ENCODE data around the gene KIRREL3.

KIRREL3 gene

DNA sequence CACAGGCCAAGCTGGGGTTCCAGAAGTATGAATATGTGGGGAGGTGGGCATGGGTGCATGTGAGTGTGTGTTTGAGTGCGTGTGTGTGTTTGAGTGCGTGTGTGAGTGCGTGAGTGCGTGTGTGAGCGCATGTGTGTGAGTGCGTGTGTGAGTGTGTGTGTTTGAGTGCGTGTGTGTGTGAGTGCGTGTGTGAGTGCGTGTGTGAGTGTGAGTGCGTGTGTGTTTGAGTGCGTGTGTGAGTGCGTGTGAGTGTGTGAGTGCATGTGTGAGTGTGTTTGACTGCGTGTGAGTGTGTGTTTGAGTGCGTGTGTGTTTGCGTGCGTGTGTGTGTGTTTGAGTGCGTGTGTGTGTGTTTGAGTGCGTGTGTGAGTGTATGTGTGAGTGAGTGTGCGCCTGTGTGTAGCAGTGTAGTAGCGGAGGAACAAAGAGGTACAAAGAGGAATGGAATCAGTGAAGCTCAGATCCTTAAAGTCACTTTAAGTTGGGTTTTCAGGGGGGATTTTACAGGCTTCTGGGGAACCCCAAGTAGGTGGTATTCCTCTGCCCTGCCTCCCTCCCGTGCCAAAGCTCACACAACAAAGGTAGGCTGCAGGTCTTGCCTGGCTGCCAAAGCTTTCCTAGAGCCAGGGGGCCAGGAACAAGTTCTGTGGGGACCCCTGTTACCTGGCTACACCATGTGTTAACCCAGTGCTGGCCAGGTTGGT lies 137.1 kb downstream of the KIRREL3 start:
- no peak for DNase-seq

DNA sequence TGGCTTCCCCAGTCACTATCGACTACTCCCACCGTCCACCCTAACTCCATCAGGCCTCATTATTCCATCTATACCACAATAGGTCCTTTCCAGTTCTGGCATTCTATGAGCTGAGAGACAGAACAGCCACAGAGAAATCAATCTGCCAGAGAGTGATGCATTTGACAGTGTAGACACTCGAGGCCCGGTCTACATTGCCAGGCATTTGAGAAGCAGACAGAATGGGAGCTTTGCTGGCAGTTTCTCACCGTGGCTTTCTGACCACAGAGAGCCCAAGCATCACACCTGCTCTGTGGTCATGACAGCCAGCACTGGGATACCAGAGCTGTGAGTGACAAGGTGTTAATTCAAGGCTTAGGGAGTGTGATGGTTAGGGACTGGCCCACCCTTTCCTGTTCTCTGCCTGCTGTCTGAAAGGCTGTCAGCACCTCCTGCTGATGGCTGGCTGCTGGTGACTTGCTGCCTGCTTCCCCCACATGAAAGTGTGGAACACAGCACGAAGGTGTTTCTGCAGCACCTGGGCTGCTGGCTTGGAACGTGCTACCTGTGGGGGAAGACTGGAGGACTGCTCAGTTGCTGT lies 137.8 kb downstream of the KIRREL3 start:
- DNase-seq = no peak

- DNase-seq = no peak
These were observed 138.6 kb downstream of the KIRREL3 start for GRCh38 chr11:126861796-126862459.

DNA sequence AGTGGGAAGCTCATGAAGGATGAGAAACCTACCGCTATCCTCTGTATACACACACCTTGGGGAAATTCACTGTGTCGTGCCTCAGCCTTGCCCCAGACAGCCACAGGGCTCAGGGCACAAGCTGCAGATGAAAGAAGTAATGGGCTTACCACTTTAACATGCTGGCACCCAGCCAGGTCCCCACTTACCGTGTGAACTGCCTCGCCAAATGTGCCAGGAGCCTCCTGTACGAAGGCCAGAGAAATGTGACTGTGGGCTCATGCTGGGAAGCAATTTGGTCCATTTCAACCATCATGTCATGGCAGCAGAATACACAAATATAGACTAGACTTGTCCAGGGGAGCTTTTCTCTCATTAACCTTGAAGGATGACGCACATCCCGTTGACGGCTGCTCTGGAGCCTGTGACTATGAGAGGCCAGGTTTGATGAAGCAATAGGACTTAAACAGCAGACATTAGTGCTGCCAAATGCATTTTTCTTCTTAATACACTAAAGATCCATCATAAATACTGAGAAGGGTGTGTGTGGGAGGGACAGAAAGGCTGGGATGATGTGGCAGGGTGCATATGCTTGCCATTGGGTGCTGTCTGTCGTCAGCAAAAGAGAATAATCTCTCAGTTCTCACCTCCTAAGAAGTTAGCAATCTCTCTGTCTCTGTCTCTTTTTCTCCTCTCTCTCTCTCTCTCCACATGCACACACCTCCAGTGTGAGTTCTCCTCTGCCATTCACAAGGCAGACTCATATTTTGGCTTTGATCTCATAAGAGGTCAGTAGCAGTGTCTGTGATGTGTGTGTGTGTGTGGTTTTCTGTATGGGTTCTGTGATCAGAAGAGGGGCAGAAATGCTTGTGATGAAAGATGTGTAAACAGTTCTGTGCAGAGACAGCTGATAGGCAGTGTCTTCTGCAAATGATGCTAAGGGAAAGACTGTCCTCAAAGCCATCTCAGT lies 142.4 kb downstream of the KIRREL3 start:
- DNase-seq = no peak

DNA sequence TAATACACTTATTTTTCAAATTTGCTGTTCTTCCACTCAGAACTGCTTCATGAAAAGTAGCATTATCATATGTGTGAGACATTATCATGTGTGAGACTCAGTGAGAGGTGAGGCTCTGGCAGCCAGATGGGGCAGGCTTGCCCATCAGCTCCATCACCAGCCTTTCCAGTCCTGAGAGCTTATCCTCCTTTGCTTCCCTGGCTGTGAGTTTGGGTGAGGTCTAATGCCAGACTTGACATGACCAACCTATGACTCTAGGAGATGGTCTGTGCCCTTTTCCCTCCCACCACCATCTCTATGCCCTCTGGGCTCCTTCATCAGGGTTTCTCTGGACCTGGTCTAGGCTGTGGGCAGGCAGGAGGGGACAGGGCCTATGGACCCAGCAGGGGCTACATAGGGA lies 145.0 kb downstream of the KIRREL3 start:
- DNase-seq = no peak

DNA sequence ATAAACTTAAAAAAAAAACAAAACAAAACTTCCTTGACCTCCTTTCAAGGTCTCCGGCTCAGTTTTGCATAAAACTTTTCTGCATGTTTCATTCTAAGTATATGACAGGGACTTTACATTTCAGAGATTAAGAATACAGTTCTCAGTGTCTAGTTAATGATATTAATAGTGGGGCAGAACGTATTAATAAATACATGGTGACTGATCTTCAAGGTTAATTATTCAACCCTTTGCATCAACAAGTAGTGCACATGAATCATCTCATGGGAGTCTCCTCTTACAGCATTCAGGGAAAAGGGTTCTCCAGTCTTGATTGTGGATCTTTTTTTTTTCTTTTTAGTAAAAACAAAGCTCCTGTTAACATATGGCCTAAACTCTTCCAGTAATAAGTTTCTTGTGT lies 146.8 kb downstream of the KIRREL3 start:
- DNase-seq = no peak

- no peak for DNase-seq
These were observed 155.8 kb downstream of the KIRREL3 start for GRCh38 chr11:126844789-126845188.

DNA sequence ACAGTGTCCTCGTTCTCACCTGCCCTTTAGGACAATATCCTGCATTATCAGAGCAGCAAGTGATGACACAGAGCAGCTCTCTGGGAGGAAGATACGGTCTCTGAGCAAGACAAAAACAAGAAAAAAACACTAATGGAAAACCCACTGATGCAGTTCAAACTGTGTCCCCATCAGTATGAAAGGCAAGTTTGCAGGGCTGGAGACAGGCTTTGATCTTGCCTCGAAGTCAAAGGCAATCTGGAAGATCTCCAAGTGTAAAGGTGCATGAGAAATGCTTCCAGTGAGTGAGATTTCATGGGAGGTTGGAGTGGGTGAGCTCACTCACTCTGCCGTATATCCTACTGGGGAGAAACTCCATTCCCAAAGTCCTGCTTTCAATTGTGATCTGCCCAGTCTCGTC lies 157.5 kb downstream of the KIRREL3 start:
- no peak for DNase-seq

- DNase-seq = no peak
These were observed 158.6 kb downstream of the KIRREL3 start for GRCh38 chr11:126841999-126842398.

DNA sequence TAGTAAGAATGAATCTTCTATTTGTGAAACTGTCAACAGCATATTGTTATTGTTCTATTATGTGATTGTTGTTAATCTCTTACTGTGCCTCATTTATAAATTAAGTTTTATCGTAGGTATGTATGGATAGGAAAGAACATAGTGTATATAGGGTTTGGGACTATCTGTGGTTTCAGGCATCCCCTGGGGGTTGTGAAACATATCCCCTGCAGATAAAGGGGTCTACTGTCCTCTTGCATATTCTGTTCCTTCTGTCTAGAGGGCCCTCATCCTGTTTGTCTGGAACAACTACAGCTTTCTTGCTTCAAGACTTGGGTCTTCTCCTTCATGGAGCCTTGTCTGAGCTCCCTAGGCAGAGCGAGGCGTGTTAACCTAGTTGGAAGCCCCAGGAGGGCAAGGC lies 159.6 kb downstream of the KIRREL3 start:
- DNase-seq = no peak

- no peak for DNase-seq
These were observed 160.2 kb downstream of the KIRREL3 start for GRCh38 chr11:126840201-126840886.

DNA sequence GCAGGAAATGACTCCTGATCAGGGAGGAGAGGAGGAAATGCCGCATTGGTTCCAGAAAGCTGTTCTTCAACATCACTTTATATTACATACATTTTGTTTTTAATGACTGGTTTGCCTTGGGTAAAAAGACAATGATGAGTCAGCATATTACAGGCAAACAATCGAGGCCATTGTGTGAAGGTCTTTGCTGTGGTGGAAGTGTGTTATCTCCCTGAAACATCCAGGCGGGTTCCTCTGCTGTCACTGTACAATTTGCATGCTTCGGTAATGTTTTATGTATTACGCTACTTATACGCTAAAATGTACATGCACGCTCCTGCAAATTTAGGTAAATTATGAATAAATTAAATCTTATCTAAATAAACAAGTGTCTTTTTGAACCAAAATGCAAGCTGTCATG lies 161.1 kb downstream of the KIRREL3 start:
- DNase-seq = no peak

DNA sequence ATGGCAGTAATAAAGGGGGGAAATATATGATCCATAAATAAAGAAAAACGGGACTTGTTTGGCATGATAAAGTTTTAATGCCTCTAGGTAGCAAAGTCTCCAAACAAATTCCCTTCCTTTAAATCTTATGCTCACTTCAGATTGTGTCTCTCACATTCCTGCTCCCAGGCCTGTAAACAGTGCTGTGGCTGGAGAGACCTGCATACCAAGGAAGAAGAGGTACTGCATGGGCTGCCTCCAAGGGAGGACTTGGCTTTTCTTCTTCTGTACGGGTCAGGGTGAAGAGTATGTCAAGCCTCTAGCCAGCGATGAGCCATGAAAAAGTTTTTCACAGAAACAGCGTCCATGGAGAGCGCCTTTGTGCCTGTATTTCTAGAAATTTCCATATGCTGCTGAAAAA lies 161.8 kb downstream of the KIRREL3 start:
- no peak for DNase-seq

DNA sequence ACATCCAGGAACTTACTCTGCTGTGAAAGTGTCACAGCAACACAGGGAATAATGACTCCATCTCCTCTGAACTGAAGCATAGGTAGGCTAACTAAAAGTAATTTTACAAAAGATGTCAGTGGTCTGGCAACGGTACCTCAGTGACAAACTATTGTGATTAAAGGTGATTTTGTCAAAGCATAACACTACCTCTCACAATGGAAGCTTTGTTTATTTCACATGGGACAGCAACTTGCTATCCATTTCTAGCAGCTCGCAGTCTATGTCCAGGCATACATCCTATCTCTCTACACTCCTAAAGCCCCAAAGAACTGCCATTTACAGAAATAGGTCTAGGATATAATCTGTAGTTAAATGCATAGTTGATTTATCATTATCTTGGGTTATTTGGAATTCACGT lies 163.0 kb downstream of the KIRREL3 start:
- DNase-seq = no peak

- no peak for DNase-seq
These were observed 166.0 kb downstream of the KIRREL3 start for GRCh38 chr11:126834573-126834972.

- DNase-seq = no peak
These were observed 166.4 kb downstream of the KIRREL3 start for GRCh38 chr11:126834149-126834548.

DNA sequence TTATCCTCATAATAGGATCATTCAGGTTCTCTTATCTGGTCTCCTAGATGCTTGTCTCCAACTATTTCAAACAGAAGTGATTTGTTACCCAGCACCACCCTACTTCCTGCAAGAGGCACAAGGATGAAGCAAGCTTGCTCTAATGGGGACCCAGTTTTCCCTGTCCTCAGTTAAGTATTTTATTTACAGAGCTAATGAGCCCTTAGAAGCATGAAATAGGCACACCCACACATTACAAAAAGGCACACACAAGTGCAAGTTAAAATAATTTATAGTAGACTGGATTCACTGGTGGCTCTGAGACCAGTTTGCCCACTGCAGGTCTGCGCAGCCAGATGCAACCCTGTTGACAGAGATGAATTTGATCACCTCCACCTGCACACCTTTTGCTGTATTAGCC lies 167.5 kb downstream of the KIRREL3 start:
- DNase-seq = no peak

GRCh38 chr11:126832387-126832786 lies 168.2 kb downstream of the KIRREL3 start:
- DNase-seq = no peak

- DNase-seq = no peak
These were observed 170.3 kb downstream of the KIRREL3 start for GRCh38 chr11:126830216-126830806.

GRCh38 chr11:126829716-126830115 lies 170.9 kb downstream of the KIRREL3 start:
- no peak for DNase-seq

GRCh38 chr11:126824035-126824607 lies 176.4 kb downstream of the KIRREL3 start:
- DNase-seq = no peak

GRCh38 chr11:126823274-126823673 lies 177.3 kb downstream of the KIRREL3 start:
- no peak for DNase-seq
